B cell (primary cell): ENCODE measurements around the gene UFSP2.

ENCODE experiments used
- CTCF ChIP-seq: fragments of 200-600 bp; IDR thresholded peaks from one replicate; pipeline ENCODE4 v1.8.0; 2022; ENCODE audit warnings: antibody characterized with exemption, mild to moderate bottlenecking
- EZH2 ChIP-seq: IDR thresholded peaks from 2 replicates; pipeline ENCODE4 v1.6.1; 2012; ENCODE audit warnings: borderline replicate concordance, low read depth, mild to moderate bottlenecking, moderate library complexity, low read length; ENCODE audit not compliant: insufficient read depth, poor library complexity, severe bottlenecking

GRCh38 chr4:185363251-185363650 lies 62.5 kb downstream of the UFSP2 start:
- no peak for TF ChIP-seq CTCF
- no peak for TF ChIP-seq EZH2
